Astrocyte (in vitro differentiated cells and primary cell): ENCODE measurements around the gene RASEF. TPM values are rescaled to one million over a fixed set of nuclear protein-coding genes. Genes with fewer than 3 reads are reported as not detected.
A peak's percentile ranks its signal among the peaks of the same experiment; 100 is the strongest.

Source experiments
- DNase-seq: peaks from one replicate; pipeline ENCODE4 v3.0.0-alpha.2; 2010; ENCODE audit warnings: low read depth
- FAIRE-seq: peaks from 2 replicates; lab custom pipeline; 2011; peaks lifted over from hg19 to GRCh38; lab: Jason Lieb, UNC
- H2AFZ ChIP-seq: 2 replicates; pipeline ENCODE4 v1.6.0; 2012; ENCODE audit warnings: low read depth, low read length, inconsistent platforms
- H3K27ac ChIP-seq: 2 replicates; pipeline ENCODE4 v1.5.1; 2011; ENCODE audit warnings: low read depth, low read length, inconsistent platforms
- H3K27me3 ChIP-seq: 2 replicates; pipeline ENCODE4 v1.6.0; 2011; ENCODE audit warnings: low read length, inconsistent platforms; ENCODE audit not compliant: insufficient read depth
- H3K36me3 ChIP-seq: 2 replicates; pipeline ENCODE4 v1.5.1; 2011; ENCODE audit warnings: low read length, inconsistent platforms; ENCODE audit not compliant: insufficient read depth
- H3K4me1 ChIP-seq: 2 replicates; pipeline ENCODE4 v1.5.1; 2011; ENCODE audit warnings: low read length, inconsistent platforms; ENCODE audit not compliant: insufficient read depth
- H3K4me2 ChIP-seq: 2 replicates; pipeline ENCODE4 v1.6.0; 2012; ENCODE audit warnings: low read length, inconsistent platforms
- H3K4me3 ChIP-seq: 2 replicates; pipeline ENCODE4 v1.5.1; 2011; ENCODE audit warnings: low read depth, mild to moderate bottlenecking, low read length, inconsistent platforms; ENCODE audit not compliant: insufficient read depth
- H3K79me2 ChIP-seq: 2 replicates; pipeline ENCODE4 v1.6.0; 2012; ENCODE audit warnings: mild to moderate bottlenecking, low read length, inconsistent platforms; ENCODE audit not compliant: insufficient read depth
- H3K9ac ChIP-seq: 2 replicates; pipeline ENCODE4 v1.6.0; 2012; ENCODE audit warnings: mild to moderate bottlenecking, low read length, inconsistent platforms
- H3K9me3 ChIP-seq: 2 replicates; pipeline ENCODE4 v1.5.1; 2012; ENCODE audit warnings: low read depth, mild to moderate bottlenecking, low read length, inconsistent platforms; ENCODE audit not compliant: insufficient read depth
- H4K20me1 ChIP-seq: 2 replicates; pipeline ENCODE4 v1.6.0; 2012; ENCODE audit warnings: low read length, inconsistent platforms; ENCODE audit not compliant: insufficient read depth
- H3K27ac Mint-ChIP-seq: one replicate; pipeline ENCODE4 v1.8.0; 2021; ENCODE audit warnings: mild to moderate bottlenecking, mixed read lengths; ENCODE audit not compliant: unreplicated experiment
- H3K27me3 Mint-ChIP-seq: one replicate; pipeline ENCODE4 v1.8.0; 2021; ENCODE audit warnings: low read depth, mixed read lengths; ENCODE audit not compliant: unreplicated experiment
- H3K36me3 Mint-ChIP-seq: one replicate; pipeline ENCODE4 v1.8.0; 2021; ENCODE audit warnings: low read depth, mixed read lengths; ENCODE audit not compliant: unreplicated experiment
- H3K4me1 Mint-ChIP-seq: one replicate; pipeline ENCODE4 v1.8.0; 2021; ENCODE audit warnings: low read depth, mixed read lengths; ENCODE audit not compliant: unreplicated experiment
- H3K4me3 Mint-ChIP-seq: one replicate; pipeline ENCODE4 v1.8.0; 2021; ENCODE audit warnings: mild to moderate bottlenecking, moderate library complexity, mixed read lengths; ENCODE audit not compliant: unreplicated experiment
- H3K9me3 Mint-ChIP-seq: one replicate; pipeline ENCODE4 v1.8.0; 2021; ENCODE audit warnings: mild to moderate bottlenecking, mixed read lengths; ENCODE audit not compliant: unreplicated experiment
- EZH2 ChIP-seq: IDR thresholded peaks from 2 replicates; pipeline ENCODE4 v1.6.1; 2012; ENCODE audit warnings: mild to moderate bottlenecking, low read length, inconsistent platforms; ENCODE audit not compliant: insufficient read depth
- total RNA-seq: library from RNA; stranded (reverse); gene quantifications from 2 replicates; pipeline ENCODE4 v1.2.1, GENCODE V29; 2021
- TF ChIP-seq, protein P1 (sequence below): IDR thresholded peaks from 2 replicates; pipeline ENCODE4 v1.5.1; 2011; ENCODE audit warnings: low read depth, mild to moderate bottlenecking, inconsistent platforms, low read length, moderate library complexity; ENCODE audit not compliant: insufficient read depth

Gene RASEF
- total RNA-seq, 1 donor from 2014 or later, result 0.91 TPM

DNA sequence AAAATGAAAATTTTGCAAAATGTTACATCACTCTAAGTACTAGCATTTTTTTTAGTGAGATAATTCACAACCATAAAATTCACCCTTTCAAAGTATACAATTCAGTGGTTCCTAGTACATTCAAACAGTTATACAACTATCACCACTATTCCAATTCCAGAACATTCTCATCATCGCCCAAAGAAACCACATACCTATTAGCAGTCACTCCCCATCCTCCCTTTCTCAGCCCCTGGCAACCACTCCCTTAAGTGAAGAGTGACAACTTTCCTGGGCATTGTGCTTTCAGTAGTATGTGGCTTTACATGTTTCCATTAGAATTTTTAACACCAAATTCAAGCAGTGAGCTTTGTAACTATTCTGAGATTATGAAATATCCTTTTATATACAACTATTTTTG lies 81.4 kb downstream of the RASEF start:
- H3K36me3 Mint-ChIP-seq, result peaks cover 3% of the 10 kb centered on the region
- no peak for FAIRE-seq
- H3K79me2 ChIP-seq, result no peaks in the 10 kb centered on the region

DNA sequence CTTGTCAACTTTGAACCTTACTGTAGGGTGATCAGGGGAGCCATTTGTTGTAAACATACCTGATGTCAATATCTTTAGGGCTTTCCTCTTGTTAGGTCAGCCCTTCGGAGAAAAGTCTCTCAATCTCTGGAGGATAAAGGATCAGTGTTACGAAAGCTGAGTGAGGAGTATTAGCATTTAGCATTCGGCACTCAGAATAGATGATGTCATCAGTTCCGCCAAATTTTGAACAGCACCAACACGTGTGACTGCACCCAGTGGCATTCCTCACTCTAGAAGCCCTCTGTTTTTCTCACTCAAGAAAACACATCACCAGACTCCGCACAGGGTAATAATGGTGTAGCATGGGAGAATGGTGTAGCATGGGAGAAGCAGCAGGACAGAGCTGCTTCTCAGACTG lies 87.8 kb downstream of the RASEF start:
- H3K27me3 ChIP-seq, result no peaks in the 10 kb centered on the region

More for the DNA sequence above, 81.4 kb downstream of the RASEF start:
- H2AFZ ChIP-seq, result no peak overlapping the region
- no peaks in the 10 kb centered on the region for H3K4me1 ChIP-seq
- DNase-seq, result peak; percentile 42
- H3K27me3 ChIP-seq, result no peaks in the 10 kb centered on the region
- Mint-ChIP-seq H3K27ac (no peak overlapping the region), H3K4me1 (peaks cover 8% of the 10 kb centered on the region), H3K27me3 (no peaks in the 10 kb centered on the region), H3K9me3 (peaks cover 2% of the 10 kb centered on the region), H3K4me3 (no peak overlapping the region)
- no peak overlapping the region for H3K27ac ChIP-seq
- no peak overlapping the region for H3K9ac ChIP-seq
- no peak for TF ChIP-seq EZH2
- TF ChIP-seq, protein P1, sequence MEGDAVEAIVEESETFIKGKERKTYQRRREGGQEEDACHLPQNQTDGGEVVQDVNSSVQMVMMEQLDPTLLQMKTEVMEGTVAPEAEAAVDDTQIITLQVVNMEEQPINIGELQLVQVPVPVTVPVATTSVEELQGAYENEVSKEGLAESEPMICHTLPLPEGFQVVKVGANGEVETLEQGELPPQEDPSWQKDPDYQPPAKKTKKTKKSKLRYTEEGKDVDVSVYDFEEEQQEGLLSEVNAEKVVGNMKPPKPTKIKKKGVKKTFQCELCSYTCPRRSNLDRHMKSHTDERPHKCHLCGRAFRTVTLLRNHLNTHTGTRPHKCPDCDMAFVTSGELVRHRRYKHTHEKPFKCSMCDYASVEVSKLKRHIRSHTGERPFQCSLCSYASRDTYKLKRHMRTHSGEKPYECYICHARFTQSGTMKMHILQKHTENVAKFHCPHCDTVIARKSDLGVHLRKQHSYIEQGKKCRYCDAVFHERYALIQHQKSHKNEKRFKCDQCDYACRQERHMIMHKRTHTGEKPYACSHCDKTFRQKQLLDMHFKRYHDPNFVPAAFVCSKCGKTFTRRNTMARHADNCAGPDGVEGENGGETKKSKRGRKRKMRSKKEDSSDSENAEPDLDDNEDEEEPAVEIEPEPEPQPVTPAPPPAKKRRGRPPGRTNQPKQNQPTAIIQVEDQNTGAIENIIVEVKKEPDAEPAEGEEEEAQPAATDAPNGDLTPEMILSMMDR, result no peak
- H4K20me1 ChIP-seq, result no peaks in the 10 kb centered on the region
- no peaks in the 10 kb centered on the region for H3K36me3 ChIP-seq
- H3K4me2 ChIP-seq, result no peak overlapping the region
- no peak overlapping the region for H3K4me3 ChIP-seq
- H3K9me3 ChIP-seq, result no peaks in the 10 kb centered on the region

GRCh38 chr9:82972446-82972845 lies 90.5 kb downstream of the RASEF start:
- no peaks in the 10 kb centered on the region for H3K4me1 ChIP-seq
- no peaks in the 10 kb centered on the region for H4K20me1 ChIP-seq
- H3K36me3 ChIP-seq, result no peaks in the 10 kb centered on the region
- H3K9me3 ChIP-seq, result peaks cover 2% of the 10 kb centered on the region
- H3K4me3 Mint-ChIP-seq, result no peak overlapping the region
- H3K4me3 ChIP-seq, result no peak overlapping the region
- H3K79me2 ChIP-seq, result no peaks in the 10 kb centered on the region
- H3K4me2 ChIP-seq, result no peak overlapping the region
- no peaks in the 10 kb centered on the region for H3K27me3 Mint-ChIP-seq
- no peak overlapping the region for H3K9ac ChIP-seq
- H2AFZ ChIP-seq, result no peak overlapping the region
- H3K9me3 Mint-ChIP-seq, result peaks cover 2% of the 10 kb centered on the region
- H3K36me3 Mint-ChIP-seq, result peaks cover 3% of the 10 kb centered on the region
- TF ChIP-seq, protein P1, result no peak
- TF ChIP-seq EZH2, result no peak
- peaks cover 8% of the 10 kb centered on the region for H3K4me1 Mint-ChIP-seq
- no peaks in the 10 kb centered on the region for H3K27me3 ChIP-seq
- no peak for FAIRE-seq
- no peak for DNase-seq
- no peak overlapping the region for H3K27ac ChIP-seq
- H3K27ac Mint-ChIP-seq, result no peak overlapping the region

More for the DNA sequence above, 87.8 kb downstream of the RASEF start:
- Histone ChIP-seq H2AFZ (no peak overlapping the region), H3K4me3 (no peak overlapping the region), H3K9ac (no peak overlapping the region), H3K4me1 (no peaks in the 10 kb centered on the region), H3K9me3 (peaks cover 2% of the 10 kb centered on the region), H3K4me2 (no peak overlapping the region), H3K36me3 (no peaks in the 10 kb centered on the region), H4K20me1 (no peaks in the 10 kb centered on the region), H3K79me2 (no peaks in the 10 kb centered on the region), H3K27ac (no peak overlapping the region)
- no peak overlapping the region for H3K27ac Mint-ChIP-seq
- no peak overlapping the region for H3K4me3 Mint-ChIP-seq
- H3K4me1 Mint-ChIP-seq, result no peaks in the 10 kb centered on the region
- H3K36me3 Mint-ChIP-seq, result peaks cover 3% of the 10 kb centered on the region
- DNase-seq (no peak), FAIRE-seq (no peak)
- no peaks in the 10 kb centered on the region for H3K27me3 Mint-ChIP-seq
- TF ChIP-seq, protein P1, result no peak
- no peak for TF ChIP-seq EZH2
- H3K9me3 Mint-ChIP-seq, result peaks cover 2% of the 10 kb centered on the region
